GM12878 (cell line): ENCODE data around the gene NUP93. TPM values are rescaled to one million over a fixed set of nuclear protein-coding genes. Genes with fewer than 3 reads are reported as not detected.

Source experiments
- BHLHE40 ChIP-seq, 2 experiments: fragments of 450-650 bp in 1 of 2; IDR thresholded peaks; 2 replicates each; pipeline ENCODE4 v1.6.1; 2011 to 2017; ENCODE audit warnings: low read depth in 2 of 2, borderline replicate concordance in 1 of 2, improper control_type of control experiment in 1 of 2, low read length in 1 of 2, mild to moderate bottlenecking in 1 of 2
- CBFB ChIP-seq: IDR thresholded peaks from 2 replicates; pipeline ENCODE4 v1.6.1; 2016; ENCODE audit warnings: antibody characterized with exemption, low read depth
- CBX3 ChIP-seq: fragments of 200-600 bp; sonication (generic); IDR thresholded peaks from 2 replicates; pipeline ENCODE4 v1.6.1; 2016; ENCODE audit warnings: low read depth, borderline replicate concordance
- CHD2 ChIP-seq: IDR thresholded peaks from 2 replicates; pipeline ENCODE4 v1.6.1; 2011; ENCODE audit warnings: low read depth, low read length, improper control_type of control experiment, borderline replicate concordance
- E2F4 ChIP-seq: IDR thresholded peaks from 2 replicates; pipeline ENCODE4 v1.6.1; 2012; ENCODE audit warnings: low read depth, low read length, improper control_type of control experiment
- FOXM1 ChIP-seq: IDR thresholded peaks from 2 replicates; pipeline ENCODE4 v1.6.1; 2012; ENCODE audit warnings: low read depth, mild to moderate bottlenecking, inconsistent platforms, low read length, moderate library complexity
- GATAD2B ChIP-seq: fragments of 450-650 bp; conservative IDR thresholded peaks from 2 replicates; pipeline ENCODE4 v1.6.1; 2017; ENCODE audit warnings: low read depth, mild to moderate bottlenecking, moderate library complexity
- HCFC1 ChIP-seq: fragments of 150-350 bp; IDR thresholded peaks from 2 replicates; pipeline ENCODE4 v1.6.1; 2014; ENCODE audit warnings: low read length
- HDGF ChIP-seq: fragments of 450-650 bp; IDR thresholded peaks from 2 replicates; pipeline ENCODE4 v1.6.1; 2016; ENCODE audit warnings: antibody characterized with exemption
- KAT2A ChIP-seq: conservative IDR thresholded peaks from 2 replicates; pipeline ENCODE4 v1.6.1; 2011; ENCODE audit warnings: low read depth, low read length; ENCODE audit not compliant: control insufficient read depth
- KDM1A ChIP-seq: fragments of 200-600 bp; sonication (generic); IDR thresholded peaks from 2 replicates; pipeline ENCODE4 v1.6.1; 2016; ENCODE audit warnings: borderline replicate concordance
- KLF5 ChIP-seq: fragments of 450-650 bp; IDR thresholded peaks from 2 replicates; pipeline ENCODE4 v1.6.1; 2014; ENCODE audit warnings: mild to moderate bottlenecking; ENCODE audit not compliant: partially characterized antibody
- NRF1 ChIP-seq: conservative IDR thresholded peaks from 2 replicates; pipeline ENCODE4 v1.6.1; 2011; ENCODE audit warnings: mild to moderate bottlenecking, low read depth, low read length, improper control_type of control experiment
- PML ChIP-seq: IDR thresholded peaks from 2 replicates; pipeline ENCODE4 v1.6.1; 2012; ENCODE audit warnings: low read length, inconsistent platforms
- RAD21 ChIP-seq: IDR thresholded peaks from 2 replicates; pipeline ENCODE4 v1.6.1; 2011; ENCODE audit warnings: mild to moderate bottlenecking, low read depth, low read length, moderate library complexity; ENCODE audit not compliant: insufficient read depth
- SRF ChIP-seq, 2 experiments: IDR thresholded peaks; 2 replicates each; pipeline ENCODE4 v1.6.1; 2011; ENCODE audit warnings: low read depth in 2 of 2, low read length in 2 of 2, mild to moderate bottlenecking in 1 of 2, moderate library complexity in 1 of 2
- ZBED1 ChIP-seq: IDR thresholded peaks from 2 replicates; pipeline ENCODE4 v1.6.1; 2016; ENCODE audit warnings: borderline replicate concordance
- ZNF274 ChIP-seq: IDR thresholded peaks from one replicate; pipeline ENCODE4 v1.8.0; 2011; ENCODE audit not compliant: insufficient read length, insufficient read depth
- ZZZ3 ChIP-seq: IDR thresholded peaks from 2 replicates; pipeline ENCODE4 v1.6.1; 2011; ENCODE audit warnings: low read depth; ENCODE audit not compliant: control insufficient read depth, insufficient read length
- polyA plus RNA-seq, 11 experiments: library from polyadenylated mRNA; depleted of rRNA in 4 of 11; unstranded in 6 of 11; stranded (reverse) in 5 of 11; fragments of >200 nt; fragmentation: Nextera tagmentation in 4 of 11; fragmentation: Illumina TruSeq in 1 of 11; extraction: Ambion mirVana in 4 of 11; extraction: Trizol in 1 of 11; gene quantifications; 1 replicate in 1 of 11; 2 replicates in 10 of 11; pipeline versions ENCODE4 v1.2.1 to v1.2.3, GENCODE V29; 2011 to 2016; ENCODE audit warnings: inconsistent platforms in 2 of 11, missing spikeins in 2 of 11, low read depth in 1 of 11
- total RNA-seq, 4 experiments: library from RNA; depleted of rRNA in 3 of 4; stranded (reverse); fragments of >200 nt in 3 of 4; fragmentation: Illumina TruSeq in 1 of 4; extraction: Trizol in 1 of 4; gene quantifications; 2 replicates each; pipeline versions ENCODE4 v1.2.1 to v1.2.3, GENCODE V29; 2013 to 2021
- TF ChIP-seq, protein P1 (sequence below): IDR thresholded peaks from 2 replicates; pipeline ENCODE4 v1.6.1; 2012; ENCODE audit warnings: improper control_type of control experiment, low read depth, low read length; ENCODE audit not compliant: insufficient replicate concordance
- TF ChIP-seq, protein P2 (sequence below): fragments of 450-650 bp; IDR thresholded peaks from 2 replicates; pipeline ENCODE4 v1.6.1; 2017; ENCODE audit warnings: borderline replicate concordance

Gene NUP93
- total and polyA plus RNA-seq, 10 of the 15 experiments (the other 5 are each of a cell fraction or from before 2014, with no cell fraction given), result 82.2 to 175 (median 101) TPM

DNA sequence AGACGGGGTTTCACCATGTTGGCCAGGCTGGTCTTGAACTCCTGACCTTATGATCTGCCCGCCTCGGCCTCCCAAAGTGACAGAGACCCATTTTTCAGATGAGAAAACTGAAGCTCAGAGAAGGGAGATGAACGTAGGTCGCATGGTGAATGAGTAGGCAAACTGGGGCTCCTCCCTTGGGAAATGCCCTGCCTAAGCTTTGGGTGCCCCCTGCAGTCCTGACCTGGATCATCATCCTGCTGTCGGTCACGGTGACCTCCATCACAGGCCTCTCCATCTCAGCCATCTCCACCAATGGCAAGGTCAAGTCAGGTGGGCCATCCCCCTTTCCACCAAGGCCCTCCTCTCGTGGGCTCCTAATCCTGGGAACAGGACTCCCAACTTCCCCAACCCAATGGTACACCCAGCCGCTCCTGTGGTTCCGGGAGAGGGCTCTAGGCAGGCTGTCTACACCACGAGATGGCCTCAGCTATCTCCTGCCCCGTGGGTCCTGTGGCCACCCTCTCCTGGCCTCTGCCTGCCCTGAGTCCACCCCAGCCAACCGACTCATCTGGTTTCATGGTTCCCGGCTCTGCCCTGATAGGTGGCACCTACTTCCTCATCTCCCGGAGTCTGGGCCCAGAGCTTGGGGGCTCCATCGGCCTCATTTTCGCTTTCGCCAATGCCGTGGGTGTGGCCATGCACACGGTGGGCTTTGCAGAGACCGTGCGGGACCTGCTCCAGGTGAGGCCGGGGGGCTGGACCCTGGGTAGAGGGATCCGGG lies 139.8 kb downstream of the NUP93 start (continued):
- TF ChIP-seq RAD21, result peak; percentile 58
- TF ChIP-seq SRF (IDR thresholded peaks at IDR 0.05; ENCODE audit: low read depth in 2 of 2, low read length in 2 of 2), result no peak
- TF ChIP-seq CBX3, result no peak
- no peak for TF ChIP-seq HCFC1
- TF ChIP-seq, protein P1, sequence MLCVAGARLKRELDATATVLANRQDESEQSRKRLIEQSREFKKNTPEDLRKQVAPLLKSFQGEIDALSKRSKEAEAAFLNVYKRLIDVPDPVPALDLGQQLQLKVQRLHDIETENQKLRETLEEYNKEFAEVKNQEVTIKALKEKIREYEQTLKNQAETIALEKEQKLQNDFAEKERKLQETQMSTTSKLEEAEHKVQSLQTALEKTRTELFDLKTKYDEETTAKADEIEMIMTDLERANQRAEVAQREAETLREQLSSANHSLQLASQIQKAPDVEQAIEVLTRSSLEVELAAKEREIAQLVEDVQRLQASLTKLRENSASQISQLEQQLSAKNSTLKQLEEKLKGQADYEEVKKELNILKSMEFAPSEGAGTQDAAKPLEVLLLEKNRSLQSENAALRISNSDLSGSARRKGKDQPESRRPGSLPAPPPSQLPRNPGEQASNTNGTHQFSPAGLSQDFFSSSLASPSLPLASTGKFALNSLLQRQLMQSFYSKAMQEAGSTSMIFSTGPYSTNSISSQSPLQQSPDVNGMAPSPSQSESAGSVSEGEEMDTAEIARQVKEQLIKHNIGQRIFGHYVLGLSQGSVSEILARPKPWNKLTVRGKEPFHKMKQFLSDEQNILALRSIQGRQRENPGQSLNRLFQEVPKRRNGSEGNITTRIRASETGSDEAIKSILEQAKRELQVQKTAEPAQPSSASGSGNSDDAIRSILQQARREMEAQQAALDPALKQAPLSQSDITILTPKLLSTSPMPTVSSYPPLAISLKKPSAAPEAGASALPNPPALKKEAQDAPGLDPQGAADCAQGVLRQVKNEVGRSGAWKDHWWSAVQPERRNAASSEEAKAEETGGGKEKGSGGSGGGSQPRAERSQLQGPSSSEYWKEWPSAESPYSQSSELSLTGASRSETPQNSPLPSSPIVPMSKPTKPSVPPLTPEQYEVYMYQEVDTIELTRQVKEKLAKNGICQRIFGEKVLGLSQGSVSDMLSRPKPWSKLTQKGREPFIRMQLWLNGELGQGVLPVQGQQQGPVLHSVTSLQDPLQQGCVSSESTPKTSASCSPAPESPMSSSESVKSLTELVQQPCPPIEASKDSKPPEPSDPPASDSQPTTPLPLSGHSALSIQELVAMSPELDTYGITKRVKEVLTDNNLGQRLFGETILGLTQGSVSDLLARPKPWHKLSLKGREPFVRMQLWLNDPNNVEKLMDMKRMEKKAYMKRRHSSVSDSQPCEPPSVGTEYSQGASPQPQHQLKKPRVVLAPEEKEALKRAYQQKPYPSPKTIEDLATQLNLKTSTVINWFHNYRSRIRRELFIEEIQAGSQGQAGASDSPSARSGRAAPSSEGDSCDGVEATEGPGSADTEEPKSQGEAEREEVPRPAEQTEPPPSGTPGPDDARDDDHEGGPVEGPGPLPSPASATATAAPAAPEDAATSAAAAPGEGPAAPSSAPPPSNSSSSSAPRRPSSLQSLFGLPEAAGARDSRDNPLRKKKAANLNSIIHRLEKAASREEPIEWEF, result no peak
- TF ChIP-seq CHD2, result no peak
- 0 out of 2 replicates have a peak, but pooled peaks have one; percentile 39 for TF ChIP-seq CBFB
- TF ChIP-seq, protein P2, sequence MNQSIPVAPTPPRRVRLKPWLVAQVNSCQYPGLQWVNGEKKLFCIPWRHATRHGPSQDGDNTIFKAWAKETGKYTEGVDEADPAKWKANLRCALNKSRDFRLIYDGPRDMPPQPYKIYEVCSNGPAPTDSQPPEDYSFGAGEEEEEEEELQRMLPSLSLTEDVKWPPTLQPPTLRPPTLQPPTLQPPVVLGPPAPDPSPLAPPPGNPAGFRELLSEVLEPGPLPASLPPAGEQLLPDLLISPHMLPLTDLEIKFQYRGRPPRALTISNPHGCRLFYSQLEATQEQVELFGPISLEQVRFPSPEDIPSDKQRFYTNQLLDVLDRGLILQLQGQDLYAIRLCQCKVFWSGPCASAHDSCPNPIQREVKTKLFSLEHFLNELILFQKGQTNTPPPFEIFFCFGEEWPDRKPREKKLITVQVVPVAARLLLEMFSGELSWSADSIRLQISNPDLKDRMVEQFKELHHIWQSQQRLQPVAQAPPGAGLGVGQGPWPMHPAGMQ, result no peak
- TF ChIP-seq KAT2A, result no peak
- no peak for TF ChIP-seq KLF5
- no peak; the same call in 1 of the 2 replicates for TF ChIP-seq GATAD2B
- TF ChIP-seq NRF1, result no peak
- no peak for TF ChIP-seq FOXM1
- TF ChIP-seq E2F4, result no peak
- no peak for TF ChIP-seq KDM1A
- no peak for TF ChIP-seq ZBED1
- TF ChIP-seq HDGF, result peak; percentile 33; the same call in 1 of the 2 replicates
- TF ChIP-seq ZNF274, result no peak
- no peak for TF ChIP-seq ZZZ3
- 0 out of 4 replicates have a peak, but pooled peaks of 1 of the 2 experiments have one; percentile 19 for TF ChIP-seq BHLHE40 (IDR thresholded peaks at IDR 0.05; ENCODE audit: borderline replicate concordance in 1 of 2, low read depth in 2 of 2, low read length in 1 of 2)
- no peak for TF ChIP-seq PML
